Measurements from ENCODE around the gene CLIC6. TPM values are rescaled to one million over a fixed set of nuclear protein-coding genes. Genes with fewer than 3 reads are reported as not detected.

CLIC6 gene
- total and polyA plus RNA-seq, 2 of the 8 experiments (the other 6 are each of a cell fraction or from before 2014, with no cell fraction given) = 0.42 to 1.3 TPM

Other genes starting within 250 kb of the CLIC6 start
- not detected in 2 replicates for gene SMIM34, start 245.0 kb upstream of the CLIC6 start, total RNA-seq (2021; fragmentation: NEBNext Ultra II Directional; extraction: Animal tissue kit (Norgen Biotek cat#: 25700))
- not detected in 2 replicates for gene SMIM34, start 245.0 kb upstream of the CLIC6 start, polyA plus RNA-seq (2011; rRNA removed)
- 0.15 and 0.28 TPM in 2 replicates for gene KCNE1, start 156.8 kb upstream of the CLIC6 start, total RNA-seq (2021; fragmentation: NEBNext Ultra II Directional; extraction: Animal tissue kit (Norgen Biotek cat#: 25700))
- gene KCNE1, start 156.8 kb upstream of the CLIC6 start, polyA plus RNA-seq (2011; rRNA removed) = 0.08 and 0.63 TPM in 2 replicates
- 5.5 and 6.4 TPM in 2 replicates for gene RCAN1, start 53.9 kb upstream of the CLIC6 start, total RNA-seq (2021; fragmentation: NEBNext Ultra II Directional; extraction: Animal tissue kit (Norgen Biotek cat#: 25700))
- gene RCAN1, start 53.9 kb upstream of the CLIC6 start, polyA plus RNA-seq (2011; rRNA removed) = 1.7 and 1.8 TPM in 2 replicates